ENCODE data around the gene METRNL. TPM values are rescaled to one million over a fixed set of nuclear protein-coding genes. Genes with fewer than 3 reads are reported as not detected.
"Not testable (repeated sequence)": the region's sequence is repeated elsewhere in the genome, so short reads cannot be mapped to it uniquely, and the experiment has no call there.

The METRNL gene
- polyA plus RNA-seq, 3 donors = 23.5 to 134 (median 93.3) TPM

DNA sequence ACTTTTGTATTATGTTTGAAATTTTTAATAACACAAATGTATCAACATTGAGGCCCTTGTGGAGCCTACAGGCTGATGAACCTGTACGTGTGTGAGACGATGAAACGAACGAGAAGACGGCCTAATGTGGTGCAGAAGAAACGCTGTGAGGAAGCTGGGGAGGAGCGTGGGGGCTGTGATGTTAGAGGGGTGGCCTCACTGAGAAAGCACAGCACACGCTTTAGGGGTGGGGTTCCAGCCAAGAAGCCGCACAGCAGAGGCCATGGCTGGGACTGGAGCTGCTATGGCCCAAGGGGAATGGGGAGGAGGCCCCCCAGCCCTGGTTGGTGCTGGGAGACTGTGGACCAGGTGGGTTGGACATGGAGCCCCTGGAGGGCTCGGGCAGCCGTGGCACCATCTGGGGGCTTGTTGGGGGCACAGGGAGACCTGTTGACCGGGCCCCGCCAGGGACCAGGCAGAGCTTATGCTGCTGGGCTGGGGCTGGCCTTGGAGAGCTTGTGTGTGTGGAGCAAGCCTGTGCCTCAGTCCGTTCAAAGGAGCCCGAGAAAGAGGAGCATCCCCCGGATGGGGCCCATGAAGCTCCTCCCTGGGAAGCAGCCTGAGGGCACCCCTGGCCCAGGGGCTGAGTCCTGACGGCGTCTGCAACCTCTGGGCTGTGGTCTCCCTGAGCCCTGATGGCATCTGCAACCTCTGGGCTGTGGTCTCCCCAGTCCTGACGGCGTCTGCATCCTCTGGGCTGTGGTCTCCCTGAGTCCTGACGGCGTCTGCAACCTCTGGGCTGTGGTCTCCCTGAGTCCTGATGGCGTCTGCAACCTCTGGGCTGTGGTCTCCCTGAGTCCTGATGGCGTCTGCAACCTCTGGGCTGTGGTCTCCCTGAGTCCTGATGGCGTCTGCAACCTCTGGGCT is 44.7 kb downstream of the METRNL start:
- WGBS, 3 donors = 79 to 89% (median 84%) methylated on average over 25 of the region's 25 CpGs
- H3K27ac ChIP-seq (ENCODE audit: low read depth, low read length) = no peak overlapping the region

GRCh38 chr17:83124871-83125514 is 45.6 kb downstream of the METRNL start:
- no peak overlapping the region for H3K27ac ChIP-seq (ENCODE audit: low read depth, low read length)
- 55 to 67% (median 61%) methylated on average over 24 of the region's 24 CpGs for WGBS, 3 donors

- 21 to 62% (median 45%) methylated on average over 21 of the region's 21 CpGs for WGBS, 3 donors
- H3K27ac ChIP-seq (ENCODE audit: low read depth, low read length) = no peak overlapping the region
These were observed 46.3 kb downstream of the METRNL start for GRCh38 chr17:83125515-83126274.

GRCh38 chr17:83126275-83126811 is 46.9 kb downstream of the METRNL start:
- 82 to 86% (median 85%) methylated on average over 12 of the region's 12 CpGs for WGBS, 3 donors
- H3K27ac ChIP-seq (ENCODE audit: low read depth, low read length) = no peak overlapping the region

DNA sequence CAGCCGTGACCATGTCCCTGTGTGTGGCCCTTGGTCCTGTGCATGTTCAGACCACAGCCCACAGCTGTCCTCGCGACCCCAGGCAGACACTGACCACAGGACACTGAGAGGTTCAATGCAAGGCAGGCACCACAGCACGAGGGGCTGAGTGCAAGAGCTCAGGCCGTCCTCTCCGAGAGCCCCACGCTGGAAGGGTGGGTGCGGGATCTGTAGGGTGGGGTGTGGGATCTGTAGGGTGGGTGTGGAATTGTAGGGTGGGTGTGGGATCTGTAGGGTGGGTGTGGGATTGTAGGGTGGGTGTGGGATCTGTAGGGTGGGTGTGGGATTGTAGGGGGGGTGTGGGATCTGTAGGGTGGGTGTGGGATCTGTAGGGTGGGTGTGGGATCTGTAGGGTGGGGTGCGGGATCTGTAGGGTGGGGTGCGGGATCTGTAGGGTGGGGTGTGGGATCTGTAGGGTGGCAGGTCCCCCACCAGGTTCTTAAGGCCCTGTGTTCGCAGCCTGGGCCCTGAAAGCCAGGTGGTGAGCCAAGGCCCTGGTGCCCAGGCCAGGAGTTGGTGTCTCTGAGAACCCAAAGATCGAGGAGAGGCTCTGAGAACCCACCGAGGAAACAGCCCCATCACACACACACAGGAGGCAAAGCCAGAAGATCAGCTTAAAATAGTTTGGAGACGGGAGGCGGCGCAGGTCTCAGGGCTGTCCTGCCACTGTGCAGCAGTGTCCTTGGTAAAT is 48.2 kb downstream of the METRNL start:
- H3K27ac ChIP-seq (ENCODE audit: low read depth, low read length) = no peak overlapping the region
- WGBS, 3 donors = 89 to 92% (median 91%) methylated on average over 16 of the region's 16 CpGs

- WGBS, 3 donors = 83 to 86% (median 85%) methylated on average over 32 of the region's 32 CpGs
- no peak overlapping the region for H3K27ac ChIP-seq (ENCODE audit: low read depth, low read length)
These were observed 49.2 kb downstream of the METRNL start for GRCh38 chr17:83128306-83129240.

GRCh38 chr17:83129676-83130075 is 50.3 kb downstream of the METRNL start:
- 88 to 93% (median 89%) methylated on average over 12 of the region's 12 CpGs for WGBS, 3 donors

GRCh38 chr17:83131401-83132011 is 52.1 kb downstream of the METRNL start:
- WGBS, 3 donors = 91 to 93% (median 91%) methylated on average over 14 of the region's 14 CpGs
- no peak overlapping the region for H3K27ac ChIP-seq (ENCODE audit: low read depth, low read length)

More at GRCh38 chr17:83129676-83130075, 50.3 kb downstream of the METRNL start:
- no peak overlapping the region for H3K27ac ChIP-seq (ENCODE audit: low read depth, low read length)

- WGBS, 3 donors = 78 to 85% (median 85%) methylated on average over 21 of the region's 21 CpGs
- no peak overlapping the region for H3K27ac ChIP-seq (ENCODE audit: low read depth, low read length)
These were observed 53.1 kb downstream of the METRNL start for GRCh38 chr17:83132251-83133081.

- WGBS, 3 donors = 69 to 82% (median 80%) methylated on average over 15 to 16 of the region's 16 CpGs
- H3K27ac ChIP-seq (ENCODE audit: low read depth, low read length) = no peak overlapping the region
These were observed 54.1 kb downstream of the METRNL start for GRCh38 chr17:83133302-83134121.

DNA sequence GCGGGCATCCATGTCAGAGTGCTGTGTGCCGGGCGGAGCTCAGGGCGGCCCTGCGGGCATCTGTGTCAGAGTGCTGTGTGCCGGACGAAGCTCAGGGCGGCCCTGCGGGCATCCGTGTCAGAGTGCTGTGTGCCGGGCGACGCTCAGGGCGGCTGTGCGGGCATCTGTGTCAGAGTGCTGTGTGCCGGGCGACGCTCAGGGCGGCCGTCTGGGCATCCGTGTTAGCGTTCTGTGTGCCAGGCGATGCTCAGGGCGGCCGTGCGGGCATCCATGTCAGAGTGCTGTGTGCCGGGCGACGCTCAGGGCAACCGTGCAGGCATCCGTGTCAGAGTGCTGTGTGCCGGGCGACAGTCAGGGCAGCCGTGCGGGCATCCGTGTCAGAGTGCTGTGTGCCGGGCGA is 55.0 kb downstream of the METRNL start:
- H3K27ac ChIP-seq (ENCODE audit: low read depth, low read length) = not testable (repeated sequence)
- 86 to 93% (median 93%) methylated on average over 30 to 38 of the region's 38 CpGs for WGBS, 3 donors

DNA sequence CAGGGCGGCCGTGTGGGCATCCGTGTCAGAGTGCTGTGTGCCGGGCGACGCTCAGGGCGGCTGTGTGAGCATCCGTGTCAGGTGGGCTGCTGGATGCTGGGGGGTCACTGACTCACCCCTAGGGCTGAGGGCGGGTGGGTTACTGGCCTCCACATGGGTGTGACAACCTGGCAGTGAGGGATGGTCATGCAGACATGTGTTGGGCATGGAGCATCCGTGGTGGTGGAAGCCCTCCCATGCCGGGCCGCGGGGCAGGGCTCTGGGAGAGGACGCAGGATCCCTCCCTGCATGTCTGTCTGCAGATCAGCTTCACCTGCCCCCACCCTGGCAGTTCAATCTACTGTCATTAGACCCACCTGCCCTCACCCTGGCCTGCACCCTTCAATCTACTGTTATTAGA is 56.3 kb downstream of the METRNL start:
- WGBS, 3 donors = 85 to 92% (median 92%) methylated on average over 11 to 14 of the region's 14 CpGs

GRCh38 chr17:83136156-83136555 is 56.7 kb downstream of the METRNL start:
- H3K27ac ChIP-seq (ENCODE audit: low read depth, low read length) = no peak overlapping the region
- WGBS, 3 donors = 77 to 87% (median 84%) methylated on average over 13 of the region's 13 CpGs

More for the DNA sequence above, 56.3 kb downstream of the METRNL start:
- no peak overlapping the region for H3K27ac ChIP-seq (ENCODE audit: low read depth, low read length)

GRCh38 chr17:83136931-83137330 is 57.5 kb downstream of the METRNL start:
- H3K27ac ChIP-seq (ENCODE audit: low read depth, low read length) = no peak overlapping the region
- 82 to 91% (median 88%) methylated on average over 16 of the region's 16 CpGs for WGBS, 3 donors

DNA sequence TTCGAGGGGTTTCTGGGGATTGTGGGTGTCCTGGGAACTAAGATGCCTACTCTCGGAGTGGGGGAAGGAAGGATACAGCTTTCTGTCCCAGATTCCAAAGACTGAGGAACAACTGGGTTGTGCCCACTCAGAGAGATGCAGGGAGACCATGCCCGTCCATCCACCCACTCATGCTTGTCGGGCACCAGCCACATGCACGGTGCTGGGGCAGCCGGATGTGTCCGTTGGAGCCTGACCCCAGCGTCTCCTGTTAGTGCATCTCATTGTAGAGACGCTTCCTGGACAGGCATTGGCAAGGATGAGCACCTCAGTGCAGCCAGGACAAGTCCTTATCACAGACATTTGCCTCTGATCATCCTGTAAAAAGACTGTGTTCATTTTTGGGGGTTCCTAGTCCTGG is 58.1 kb downstream of the METRNL start:
- WGBS, 3 donors = 78 to 87% (median 84%) methylated on average over 8 to 9 of the region's 9 CpGs

More for the DNA sequence above, 58.1 kb downstream of the METRNL start:
- H3K27ac ChIP-seq (ENCODE audit: low read depth, low read length) = no peak overlapping the region

All from adipose tissue (tissue), 3 donors.